H9 (cell line): ENCODE measurements around the gene SCARF1. TPM values are rescaled to one million over a fixed set of nuclear protein-coding genes. Genes with fewer than 3 reads are reported as not detected.

ENCODE experiments used
- DNase-seq: peaks from one replicate; pipeline ENCODE4 v3.0.0-alpha.2; 2017
- H2AFZ ChIP-seq: one replicate; pipeline ENCODE4 v1.6.1; 2013; ENCODE audit warnings: mild to moderate bottlenecking, low read length, control low read depth, moderate library complexity
- H2AK5ac ChIP-seq: 2 replicates; pipeline ENCODE4 v1.6.1; 2013; ENCODE audit warnings: low read length, control low read depth, mixed read lengths; ENCODE audit not compliant: insufficient read length
- H2BK120ac ChIP-seq: one replicate; pipeline ENCODE4 v1.6.1; 2013; ENCODE audit warnings: low read depth, mild to moderate bottlenecking, low read length, control low read depth, inconsistent platforms; ENCODE audit not compliant: poor library complexity, severe bottlenecking
- H2BK12ac ChIP-seq: 2 replicates; pipeline ENCODE4 v1.6.1; 2013; ENCODE audit warnings: low read length, control low read depth, mixed read lengths, low read depth; ENCODE audit not compliant: insufficient read length
- H2BK15ac ChIP-seq: 2 replicates; pipeline ENCODE4 v1.6.1; 2013; ENCODE audit warnings: low read depth, low read length, control low read depth
- H2BK20ac ChIP-seq: one replicate; pipeline ENCODE4 v1.6.1; 2013; ENCODE audit warnings: low read depth, mild to moderate bottlenecking, low read length, control low read depth, inconsistent platforms; ENCODE audit not compliant: poor library complexity, severe bottlenecking
- H2BK5ac ChIP-seq: 2 replicates; pipeline ENCODE4 v1.6.1; 2013; ENCODE audit warnings: low read length, control low read depth, mixed read lengths; ENCODE audit not compliant: insufficient read length
- H3K14ac ChIP-seq: 2 replicates; pipeline ENCODE4 v1.6.1; 2013; ENCODE audit warnings: low read length, control low read depth; ENCODE audit not compliant: insufficient read depth
- H3K18ac ChIP-seq: 2 replicates; pipeline ENCODE4 v1.6.1; 2013; ENCODE audit warnings: low read depth, mild to moderate bottlenecking, mixed read lengths, low read length, control low read depth; ENCODE audit not compliant: insufficient read length
- H3K23ac ChIP-seq: 2 replicates; pipeline ENCODE4 v1.6.1; 2013; ENCODE audit warnings: low read length, control low read depth, mixed read lengths, low read depth; ENCODE audit not compliant: insufficient read length
- H3K23me2 ChIP-seq: 2 replicates; pipeline ENCODE4 v1.6.1; 2013; ENCODE audit warnings: low read depth, mild to moderate bottlenecking, mixed read lengths, low read length, control low read depth; ENCODE audit not compliant: insufficient read length, poor library complexity, severe bottlenecking
- H3K27ac ChIP-seq: 2 replicates; pipeline ENCODE4 v1.5.1; 2013; ENCODE audit warnings: low read length, control low read depth, mixed read lengths, low read depth; ENCODE audit not compliant: insufficient read length
- H3K27me3 ChIP-seq: 2 replicates; pipeline ENCODE4 v1.6.1; 2013; ENCODE audit warnings: low read length, control low read depth, inconsistent platforms; ENCODE audit not compliant: insufficient read depth
- H3K4ac ChIP-seq: 2 replicates; pipeline ENCODE4 v1.6.1; 2013; ENCODE audit warnings: low read depth, mild to moderate bottlenecking, control low read depth, inconsistent platforms, low read length, moderate library complexity
- H3K4me1 ChIP-seq: 2 replicates; pipeline ENCODE4 v1.6.1; 2013; ENCODE audit warnings: low read length, control low read depth, inconsistent platforms; ENCODE audit not compliant: insufficient read depth
- H3K4me2 ChIP-seq: 2 replicates; pipeline ENCODE4 v1.6.1; 2013; ENCODE audit warnings: low read length, control low read depth, mixed read lengths; ENCODE audit not compliant: insufficient read length, insufficient read depth
- H3K56ac ChIP-seq: 2 replicates; pipeline ENCODE4 v1.6.1; 2013; ENCODE audit warnings: low read depth, mild to moderate bottlenecking, mixed read lengths, low read length, control low read depth; ENCODE audit not compliant: insufficient read length
- H3K79me1 ChIP-seq: 2 replicates; pipeline ENCODE4 v1.6.1; 2013; ENCODE audit warnings: low read depth, mild to moderate bottlenecking, moderate library complexity, low read length, control low read depth, inconsistent platforms; ENCODE audit not compliant: insufficient read depth, poor library complexity, severe bottlenecking
- H3K79me2 ChIP-seq: 2 replicates; pipeline ENCODE4 v1.6.1; 2013; ENCODE audit warnings: low read length, control low read depth, inconsistent platforms; ENCODE audit not compliant: insufficient read depth
- H3K9ac ChIP-seq: 2 replicates; pipeline ENCODE4 v1.6.1; 2013; ENCODE audit warnings: low read length, control low read depth, mixed read lengths; ENCODE audit not compliant: insufficient read length; ENCODE audit errors: extremely low read depth
- H3K9me3 ChIP-seq: one replicate; pipeline ENCODE4 v1.6.1; 2013; ENCODE audit warnings: low read depth, low read length, inconsistent platforms; ENCODE audit not compliant: control insufficient read depth
- H3T11ph ChIP-seq: one replicate; pipeline ENCODE4 v1.6.1; 2013; ENCODE audit warnings: mild to moderate bottlenecking, low read length, control low read depth, inconsistent platforms
- H4K20me1 ChIP-seq: one replicate; pipeline ENCODE4 v1.6.1; 2013; ENCODE audit not compliant: control insufficient read depth, insufficient read length, insufficient read depth
- H4K5ac ChIP-seq: 2 replicates; pipeline ENCODE4 v1.6.1; 2013; ENCODE audit warnings: low read depth, mild to moderate bottlenecking, mixed read lengths, low read length, control low read depth; ENCODE audit not compliant: insufficient read length
- H4K8ac ChIP-seq: replicated peaks from 2 replicates; pipeline ENCODE4 v1.6.1; 2013; ENCODE audit warnings: low read length, control low read depth, mixed read lengths, low read depth; ENCODE audit not compliant: insufficient read length
- H4K91ac ChIP-seq: 2 replicates; pipeline ENCODE4 v1.6.1; 2013; ENCODE audit warnings: low read depth, mild to moderate bottlenecking, moderate library complexity, mixed read lengths, low read length, control low read depth; ENCODE audit not compliant: insufficient read length
- H3K27ac Mint-ChIP-seq, 3 experiments: 2 replicates in 2 of 3; 3 replicates in 1 of 3; pipeline ENCODE4 v1.8.0; 2020 to 2021; ENCODE audit warnings: mixed read lengths in 3 of 3, mild to moderate bottlenecking in 1 of 3, moderate library complexity in 1 of 3
- H3K27me3 Mint-ChIP-seq: 2 replicates; pipeline ENCODE4 v1.8.0; 2021; ENCODE audit warnings: low read depth, mild to moderate bottlenecking, moderate library complexity, mixed read lengths
- H3K36me3 Mint-ChIP-seq, 3 experiments: 2 replicates in 2 of 3; 3 replicates in 1 of 3; pipeline ENCODE4 v1.8.0; 2020 to 2021; ENCODE audit warnings: low read depth in 3 of 3, mixed read lengths in 3 of 3; ENCODE audit not compliant: insufficient read depth in 1 of 3
- H3K4me1 Mint-ChIP-seq, 2 experiments: 2 replicates each; pipeline ENCODE4 v1.8.0; 2020; ENCODE audit warnings: mixed read lengths in 2 of 2
- H3K4me3 Mint-ChIP-seq, 2 experiments: 2 replicates in 1 of 2; 3 replicates in 1 of 2; pipeline ENCODE4 v1.8.0; 2020 to 2021; ENCODE audit warnings: mild to moderate bottlenecking in 2 of 2, mixed read lengths in 2 of 2, moderate library complexity in 1 of 2
- H3K9me3 Mint-ChIP-seq, 2 experiments: 2 replicates in 1 of 2; 3 replicates in 1 of 2; pipeline ENCODE4 v1.8.0; 2020; ENCODE audit warnings: mild to moderate bottlenecking in 2 of 2, mixed read lengths in 2 of 2, moderate library complexity in 1 of 2
- WGBS: extraction: QIAGEN DNeasy Blood & Tissue Kit; methylation state at CpG from one replicate; pipeline ENCODE4 v1.1.7; 2013; ENCODE audit warnings: missing lambda C conversion rate, low lambda C conversion rate, mixed read lengths; ENCODE audit not compliant: insufficient read length; ENCODE audit errors: extremely low coverage; 5-methylcytosine and 5-hydroxymethylcytosine counted together
- total RNA-seq: library from RNA; stranded (reverse); gene quantifications from 2 replicates; pipeline ENCODE4 v1.2.1, GENCODE V29; 2021
- TF ChIP-seq, protein P1 (sequence below): fragments of 200-600 bp; sonication (generic); conservative IDR thresholded peaks from 3 replicates; pipeline ENCODE4 v1.8.0; 2021; ENCODE audit warnings: antibody characterized with exemption, mild to moderate bottlenecking

SCARF1 gene
- total RNA-seq, 1 experiment from 2014 or later = 2.4 TPM

DNA sequence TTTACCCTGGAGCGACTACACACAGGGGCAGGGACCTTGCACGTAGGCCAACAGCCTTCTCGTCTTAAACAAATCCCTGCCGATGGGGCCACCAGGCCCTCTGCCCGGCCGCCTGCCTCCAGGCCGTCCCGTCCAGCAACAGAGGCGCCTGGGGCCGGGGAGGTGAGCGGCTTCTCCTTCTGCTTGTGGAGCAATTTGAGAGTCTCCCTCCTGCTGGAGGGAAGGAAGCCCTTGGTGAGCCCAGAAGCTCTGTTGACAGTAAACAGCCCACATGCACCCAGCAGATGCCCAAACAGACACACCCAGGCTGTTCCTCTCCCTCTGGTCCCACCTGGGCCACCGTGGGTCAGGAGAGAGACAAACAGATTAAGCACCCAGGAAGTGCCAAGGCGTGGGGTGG lies 25.0 kb downstream of the SCARF1 start:
- no peak overlapping the region for H4K5ac ChIP-seq
- no peaks in the 10 kb centered on the region for H4K20me1 ChIP-seq
- no peaks in the 10 kb centered on the region; the same call in 1 of the 2 replicates for H3K79me2 ChIP-seq
- H3T11ph ChIP-seq = no peak overlapping the region
- H3K4me2 ChIP-seq = no peak overlapping the region
- no peaks in the 10 kb centered on the region for H3K4me1 ChIP-seq
- H3K14ac ChIP-seq = no peak overlapping the region; the same call in 1 of the 2 replicates
- Mint-ChIP-seq H3K27me3 (no peaks in the 10 kb centered on the region), H3K36me3 (peaks cover 2 to 8% (median 5%) of the 10 kb centered on the region in 3 experiments; a peak in 5 of 7 replicates), H3K9me3 (no peaks in the 10 kb centered on the region), H3K4me3 (no peak overlapping the region), H3K4me1 (peaks cover 8% of the 10 kb centered on the region in 2 experiments), H3K27ac (no peak overlapping the region; a peak in 1 of 7 replicates)
- WGBS = no CpG with 5 or more reads among the region's 13 CpGs
- DNase-seq = no peak
- no peak overlapping the region for H4K8ac ChIP-seq
- no peaks in the 10 kb centered on the region for H3K79me1 ChIP-seq
- no peak overlapping the region for H3K18ac ChIP-seq
- no peaks in the 10 kb centered on the region for H3K27me3 ChIP-seq
- TF ChIP-seq, protein P1, sequence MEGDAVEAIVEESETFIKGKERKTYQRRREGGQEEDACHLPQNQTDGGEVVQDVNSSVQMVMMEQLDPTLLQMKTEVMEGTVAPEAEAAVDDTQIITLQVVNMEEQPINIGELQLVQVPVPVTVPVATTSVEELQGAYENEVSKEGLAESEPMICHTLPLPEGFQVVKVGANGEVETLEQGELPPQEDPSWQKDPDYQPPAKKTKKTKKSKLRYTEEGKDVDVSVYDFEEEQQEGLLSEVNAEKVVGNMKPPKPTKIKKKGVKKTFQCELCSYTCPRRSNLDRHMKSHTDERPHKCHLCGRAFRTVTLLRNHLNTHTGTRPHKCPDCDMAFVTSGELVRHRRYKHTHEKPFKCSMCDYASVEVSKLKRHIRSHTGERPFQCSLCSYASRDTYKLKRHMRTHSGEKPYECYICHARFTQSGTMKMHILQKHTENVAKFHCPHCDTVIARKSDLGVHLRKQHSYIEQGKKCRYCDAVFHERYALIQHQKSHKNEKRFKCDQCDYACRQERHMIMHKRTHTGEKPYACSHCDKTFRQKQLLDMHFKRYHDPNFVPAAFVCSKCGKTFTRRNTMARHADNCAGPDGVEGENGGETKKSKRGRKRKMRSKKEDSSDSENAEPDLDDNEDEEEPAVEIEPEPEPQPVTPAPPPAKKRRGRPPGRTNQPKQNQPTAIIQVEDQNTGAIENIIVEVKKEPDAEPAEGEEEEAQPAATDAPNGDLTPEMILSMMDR = no peak
- no peak overlapping the region for H2AK5ac ChIP-seq
- no peak overlapping the region for H2BK20ac ChIP-seq
- H3K9me3 ChIP-seq = no peaks in the 10 kb centered on the region
- no peaks in the 10 kb centered on the region for H3K23me2 ChIP-seq
- no peak overlapping the region for H2AFZ ChIP-seq
- no peak overlapping the region for H2BK5ac ChIP-seq
- H3K23ac ChIP-seq = no peak overlapping the region
- no peak overlapping the region for H2BK120ac ChIP-seq
- no peak overlapping the region for H4K91ac ChIP-seq
- H3K27ac ChIP-seq = no peak overlapping the region
- no peak overlapping the region for H3K9ac ChIP-seq
- no peak overlapping the region for H3K4ac ChIP-seq
- H2BK15ac ChIP-seq = no peak overlapping the region
- no peak overlapping the region for H3K56ac ChIP-seq
- H2BK12ac ChIP-seq = no peak overlapping the region
